Omental fat pad (tissue), 4 donors: ENCODE results near the gene FOXO3. TPM values are rescaled to one million over a fixed set of nuclear protein-coding genes. Genes with fewer than 3 reads are reported as not detected.

Experiments
- ATAC-seq: fragments of 150-250 bp; one replicate; pipeline ENCODE4 v1.9.1; 2016; ENCODE audit warnings: mild to moderate bottlenecking, moderate library complexity; ENCODE audit not compliant: low FRiP score
- DNase-seq: peaks from one replicate; pipeline ENCODE4 v3.0.0-alpha.2; 2019; ENCODE audit warnings: low spot score
- CTCF ChIP-seq, 3 donors: fragments of 450-650 bp; IDR thresholded peaks; one replicate each; pipeline ENCODE4 v1.5.1; 2016 to 2017; ENCODE audit warnings: antibody characterized with exemption in 3 of 3, mild to moderate bottlenecking in 3 of 3, moderate library complexity in 2 of 3
- total RNA-seq, 4 donors: library from RNA; depleted of rRNA; stranded (reverse); fragments of >200 nt; gene quantifications; one replicate each; pipeline ENCODE4 v1.1.0, GENCODE V29; 2016

The FOXO3 gene
- total RNA-seq, 4 donors from 2014 or later = 92.9 to 129 (median 113) TPM

- DNase-seq (no peak), ATAC-seq (no peak)
These were observed 14.4 kb upstream of the FOXO3 start for GRCh38 chr6:108546079-108547049.

GRCh38 chr6:108549241-108549640, 11.5 kb upstream of the FOXO3 start:
- DNase-seq (no peak), ATAC-seq (no peak)
- no peak for TF ChIP-seq CTCF (IDR thresholded peaks at IDR 0.05)

More at GRCh38 chr6:108546079-108547049, 14.4 kb upstream of the FOXO3 start:
- TF ChIP-seq CTCF (IDR thresholded peaks at IDR 0.05) = no peak

- TF ChIP-seq CTCF (IDR thresholded peaks at IDR 0.05) = no peak
- ATAC-seq = no peak
- DNase-seq = no peak
These were observed 11.0 kb upstream of the FOXO3 start for GRCh38 chr6:108549741-108550140.

GRCh38 chr6:108550256-108550655, 10.5 kb upstream of the FOXO3 start:
- no peak for DNase-seq
- peak; percentile 35 for ATAC-seq
- no peak for TF ChIP-seq CTCF (IDR thresholded peaks at IDR 0.05)

- no peak for DNase-seq
- ATAC-seq = no peak
- no peak for TF ChIP-seq CTCF (IDR thresholded peaks at IDR 0.05)
These were observed 5.2 kb upstream of the FOXO3 start for GRCh38 chr6:108555399-108556052.

- TF ChIP-seq CTCF (IDR thresholded peaks at IDR 0.05) = no peak
- DNase-seq (no peak), ATAC-seq (no peak)
These were observed 4.5 kb upstream of the FOXO3 start for GRCh38 chr6:108556250-108556649.
